Chondrocyte (in vitro differentiated cells): ENCODE results near the gene PRSS1. TPM values are rescaled to one million over a fixed set of nuclear protein-coding genes. Genes with fewer than 3 reads are reported as not detected.
"Not testable (repeated sequence)": the region's sequence is repeated elsewhere in the genome, so short reads cannot be mapped to it uniquely, and the experiment has no call there.

Experiments used
- DNase-seq: peaks from one replicate; pipeline ENCODE4 v3.0.0; 2021; ENCODE audit warnings: mixed read lengths, low spot score
- H3K27ac Mint-ChIP-seq: one replicate; pipeline ENCODE4 v1.8.0; 2021; ENCODE audit warnings: mild to moderate bottlenecking, moderate library complexity, mixed read lengths; ENCODE audit not compliant: unreplicated experiment
- H3K27me3 Mint-ChIP-seq: 2 replicates; pipeline ENCODE4 v1.8.0; 2021; ENCODE audit warnings: low read depth, mixed read lengths
- H3K36me3 Mint-ChIP-seq: 2 replicates; pipeline ENCODE4 v1.8.0; 2021; ENCODE audit warnings: low read depth, mixed read lengths
- H3K4me1 Mint-ChIP-seq: 2 replicates; pipeline ENCODE4 v1.8.0; 2021; ENCODE audit warnings: low read depth, mild to moderate bottlenecking, mixed read lengths
- H3K4me3 Mint-ChIP-seq: one replicate; pipeline ENCODE4 v1.8.0; 2021; ENCODE audit warnings: mild to moderate bottlenecking, moderate library complexity, mixed read lengths; ENCODE audit not compliant: unreplicated experiment
- H3K9me3 Mint-ChIP-seq: 2 replicates; pipeline ENCODE4 v1.8.0; 2021; ENCODE audit warnings: low read depth, mixed read lengths
- CTCF ChIP-seq: fragments of 200-600 bp; sonication (generic); IDR thresholded peaks from 2 replicates; pipeline ENCODE4 v1.5.0; 2021; ENCODE audit warnings: antibody characterized with exemption, mild to moderate bottlenecking, moderate library complexity
- long read RNA-seq: library from polyadenylated mRNA; stranded (forward); transcript quantifications from one replicate; pipeline ENCODE4 v2.0.0, GENCODE V29; 2021
- total RNA-seq: library from RNA; stranded (reverse); gene quantifications from 3 replicates; pipeline ENCODE4 v1.2.1, GENCODE V29; 2021

Gene PRSS1
- not detected in 3 replicates for total RNA-seq
- long read RNA-seq = 0 reads

GRCh38 chr7:142749218-142749993 is at the start of gene PRSS1:
Gene PRSS1, plus strand, starts transcription at chr7:142749472. Its CDS starts 13 bp downstream, at chr7:142749485.
- no peak for DNase-seq
- H3K27ac Mint-ChIP-seq = no peak within 1 kb of the TSS
- TF ChIP-seq CTCF = no peak

GRCh38 chr7:142700935-142701334 is 48.3 kb upstream of the PRSS1 start:
- H3K27me3 Mint-ChIP-seq = peaks cover 14% of the 10 kb centered on the region
- not testable (repeated sequence) for H3K4me1 Mint-ChIP-seq, DNase-seq, H3K9me3 Mint-ChIP-seq, H3K36me3 Mint-ChIP-seq, H3K4me3 Mint-ChIP-seq, H3K27ac Mint-ChIP-seq

More at GRCh38 chr7:142749218-142749993, at the start of gene PRSS1:
- H3K27me3 Mint-ChIP-seq = peaks cover 28% of the 10 kb centered on the region
- H3K4me1 Mint-ChIP-seq = no peaks in the 10 kb centered on the region
- H3K9me3 Mint-ChIP-seq = no peaks in the 10 kb centered on the region
- H3K36me3 Mint-ChIP-seq = no peaks in the 10 kb centered on the region
- no peak within 1 kb of the TSS for H3K4me3 Mint-ChIP-seq

- Mint-ChIP-seq H3K4me3 (no peak overlapping the region), H3K36me3 (no peaks in the 10 kb centered on the region), H3K4me1 (no peaks in the 10 kb centered on the region), H3K9me3 (peaks cover 3% of the 10 kb centered on the region), H3K27ac (no peak overlapping the region), H3K27me3 (peaks cover 10% of the 10 kb centered on the region)
- no peak for TF ChIP-seq CTCF
- no peak for DNase-seq
Observed at GRCh38 chr7:142703655-142704305, 45.5 kb upstream of the PRSS1 start.

- not testable (repeated sequence) for H3K36me3 Mint-ChIP-seq, H3K4me1 Mint-ChIP-seq, H3K9me3 Mint-ChIP-seq, H3K4me3 Mint-ChIP-seq, DNase-seq, H3K27ac Mint-ChIP-seq
- peaks cover 15% of the 10 kb centered on the region for H3K27me3 Mint-ChIP-seq
Observed at GRCh38 chr7:142708726-142709125, 40.5 kb upstream of the PRSS1 start.

GRCh38 chr7:142709921-142710320 is 39.4 kb upstream of the PRSS1 start:
- TF ChIP-seq CTCF = no peak
- H3K4me3 Mint-ChIP-seq = no peak overlapping the region
- H3K36me3 Mint-ChIP-seq = no peaks in the 10 kb centered on the region
- H3K9me3 Mint-ChIP-seq = no peaks in the 10 kb centered on the region
- H3K27ac Mint-ChIP-seq = no peak overlapping the region
- DNase-seq = no peak
- no peaks in the 10 kb centered on the region for H3K4me1 Mint-ChIP-seq
- H3K27me3 Mint-ChIP-seq = peaks cover 13% of the 10 kb centered on the region

- Mint-ChIP-seq H3K27me3 (peaks cover 12% of the 10 kb centered on the region), H3K4me3 (no peak overlapping the region), H3K27ac (no peak overlapping the region), H3K36me3 (no peaks in the 10 kb centered on the region), H3K9me3 (no peaks in the 10 kb centered on the region), H3K4me1 (no peaks in the 10 kb centered on the region)
- DNase-seq = no peak
- no peak for TF ChIP-seq CTCF
Observed at GRCh38 chr7:142711196-142711595, 38.1 kb upstream of the PRSS1 start.
